Measurements from ENCODE around the gene MUCL3. TPM values are rescaled to one million over a fixed set of nuclear protein-coding genes. Genes with fewer than 3 reads are reported as not detected.

The MUCL3 gene, protein sequence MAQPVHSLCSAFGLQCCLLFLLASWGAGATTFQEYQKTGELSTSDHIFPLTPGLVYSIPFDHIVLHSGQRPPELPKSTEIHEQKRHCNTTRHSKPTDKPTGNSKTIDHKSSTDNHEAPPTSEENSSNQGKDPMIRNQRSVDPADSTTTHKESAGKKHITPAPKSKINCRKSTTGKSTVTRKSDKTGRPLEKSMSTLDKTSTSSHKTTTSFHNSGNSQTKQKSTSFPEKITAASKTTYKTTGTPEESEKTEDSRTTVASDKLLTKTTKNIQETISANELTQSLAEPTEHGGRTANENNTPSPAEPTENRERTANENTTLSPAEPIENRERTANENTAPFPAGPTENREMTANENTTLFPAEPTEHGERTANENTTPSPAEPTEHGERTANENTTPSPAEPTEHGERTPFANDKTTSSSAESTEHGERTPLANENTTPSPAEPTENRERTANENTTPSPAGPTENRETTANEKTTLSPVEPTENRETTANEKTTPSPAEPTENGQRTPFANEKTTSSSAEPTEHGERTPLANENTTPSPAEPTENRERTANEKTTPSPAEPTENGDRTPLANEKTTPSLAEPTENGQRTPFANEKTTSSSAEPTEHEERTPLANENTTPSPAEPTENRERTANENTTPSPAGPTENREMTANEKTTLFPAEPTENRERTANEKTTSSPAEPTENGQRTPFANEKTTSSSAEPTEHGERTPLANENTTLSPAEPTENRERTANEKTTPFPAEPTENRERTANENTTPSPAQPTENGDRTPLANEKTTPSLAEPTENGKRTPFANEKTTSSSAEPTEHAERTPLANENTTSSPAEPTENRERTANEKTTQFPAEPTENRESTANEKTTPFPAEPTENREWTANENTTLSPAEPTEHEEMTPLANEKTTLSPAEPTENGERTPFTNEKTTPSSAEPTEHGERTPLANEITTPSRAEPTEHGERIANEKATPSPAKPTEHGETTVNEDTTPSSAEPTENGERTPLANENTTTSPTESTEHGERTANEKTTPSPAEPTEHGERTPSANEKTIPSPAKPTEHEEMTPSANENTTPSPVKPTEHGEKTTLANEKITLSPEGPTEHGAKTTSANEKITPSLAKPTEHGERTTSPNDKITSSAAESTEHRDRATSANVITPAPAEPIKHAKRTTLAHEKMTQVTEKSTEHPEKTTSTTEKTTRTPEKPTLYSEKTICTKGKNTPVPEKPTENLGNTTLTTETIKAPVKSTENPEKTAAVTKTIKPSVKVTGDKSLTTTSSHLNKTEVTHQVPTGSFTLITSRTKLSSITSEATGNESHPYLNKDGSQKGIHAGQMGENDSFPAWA (N-terminal part only)
- not detected in 2 replicates for polyA plus RNA-seq (2012; rRNA removed)
- 0.01 TPM in 2 replicates for polyA plus RNA-seq (2012; cell fraction: cytosol; rRNA removed)
- polyA plus RNA-seq (2012; cell fraction: nucleus; rRNA removed): not detected in 2 replicates

DNA sequence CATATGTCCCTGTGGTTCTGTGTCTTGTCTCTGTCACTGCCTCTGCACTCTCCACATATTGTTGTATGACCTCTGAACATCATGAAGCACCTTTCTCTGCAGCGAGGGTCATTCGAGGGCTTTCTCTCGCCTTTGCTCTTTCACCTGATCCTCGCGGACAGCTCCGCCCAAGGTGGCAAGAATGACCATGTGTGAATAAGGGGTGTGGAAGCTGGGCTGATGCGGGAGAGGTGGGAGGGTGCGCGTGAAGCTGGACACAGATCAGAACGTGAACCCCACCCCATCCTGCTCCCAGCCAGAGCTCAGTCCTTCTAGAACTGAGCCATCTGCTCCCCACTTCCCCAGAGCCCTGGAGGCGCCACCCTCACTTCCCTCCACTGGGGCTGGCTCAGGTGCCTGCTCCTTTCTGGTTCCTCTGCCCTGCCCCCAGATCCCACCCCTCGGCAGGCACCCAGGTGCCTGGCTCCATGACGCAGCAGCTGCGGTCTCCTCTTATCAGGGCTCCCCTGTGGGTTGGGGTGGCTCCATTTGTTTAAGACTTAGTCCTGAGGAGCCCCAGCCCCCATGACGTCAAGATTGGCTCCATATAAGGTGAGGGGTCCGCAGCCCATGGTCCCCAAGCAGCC is at the start of gene MUCL3:
MUCL3 (plus strand) TSS at position 613 of the 626 bp plus-strand sequence. CDS start 27 bp downstream, outside the sequence.
- H3K36me3 ChIP-seq (replicated peaks in 1 of 2; ENCODE audit: control insufficient read depth in 1 of 2, insufficient read depth in 2 of 2, low read length in 1 of 2): no peaks in the 10 kb centered on the region
- H4K20me1 ChIP-seq (ENCODE audit: insufficient read depth): no peaks in the 10 kb centered on the region
- no peaks in the 10 kb centered on the region for H3K9me2 ChIP-seq
- no peak within 1 kb of the TSS for H3K4me2 ChIP-seq
- TF ChIP-seq USF2 (IDR thresholded peaks at IDR 0.05; ENCODE audit: borderline replicate concordance, low read depth, low read length) (no peak), YY1 (IDR thresholded peaks at IDR 0.05; ENCODE audit: low read depth) (no peak), TCF12 (IDR thresholded peaks at IDR 0.05) (no peak), RFX5 (IDR thresholded peaks at IDR 0.05; ENCODE audit: low read length) (no peak), RXRA (IDR thresholded peaks at IDR 0.05; ENCODE audit: borderline replicate concordance, low read depth) (no peak), TEAD4 (IDR thresholded peaks at IDR 0.05; ENCODE audit: borderline replicate concordance, insufficient read depth) (no peak), SMC3 (IDR thresholded peaks at IDR 0.05; ENCODE audit: low read depth, low read length) (no peak), JUND (IDR thresholded peaks at IDR 0.05) (no peak), RAD21 (IDR thresholded peaks at IDR 0.05; ENCODE audit: low read length) (no peak), GABPA (IDR thresholded peaks at IDR 0.05; ENCODE audit: low read depth) (no peak), TAF1 (IDR thresholded peaks at IDR 0.05; ENCODE audit: borderline replicate concordance, low read depth, low read length) (no peak), SIN3A (IDR thresholded peaks at IDR 0.05; ENCODE audit: borderline replicate concordance, low read depth, low read length) (no peak), FOSL2 (IDR thresholded peaks at IDR 0.05; ENCODE audit: borderline replicate concordance, low read depth) (no peak)
- TF ChIP-seq, protein P1, sequence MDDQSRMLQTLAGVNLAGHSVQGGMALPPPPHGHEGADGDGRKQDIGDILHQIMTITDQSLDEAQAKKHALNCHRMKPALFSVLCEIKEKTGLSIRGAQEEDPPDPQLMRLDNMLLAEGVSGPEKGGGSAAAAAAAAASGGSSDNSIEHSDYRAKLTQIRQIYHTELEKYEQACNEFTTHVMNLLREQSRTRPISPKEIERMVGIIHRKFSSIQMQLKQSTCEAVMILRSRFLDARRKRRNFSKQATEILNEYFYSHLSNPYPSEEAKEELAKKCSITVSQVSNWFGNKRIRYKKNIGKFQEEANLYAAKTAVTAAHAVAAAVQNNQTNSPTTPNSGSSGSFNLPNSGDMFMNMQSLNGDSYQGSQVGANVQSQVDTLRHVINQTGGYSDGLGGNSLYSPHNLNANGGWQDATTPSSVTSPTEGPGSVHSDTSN (IDR thresholded peaks at IDR 0.05): no peak
- TF ChIP-seq, protein P2, sequence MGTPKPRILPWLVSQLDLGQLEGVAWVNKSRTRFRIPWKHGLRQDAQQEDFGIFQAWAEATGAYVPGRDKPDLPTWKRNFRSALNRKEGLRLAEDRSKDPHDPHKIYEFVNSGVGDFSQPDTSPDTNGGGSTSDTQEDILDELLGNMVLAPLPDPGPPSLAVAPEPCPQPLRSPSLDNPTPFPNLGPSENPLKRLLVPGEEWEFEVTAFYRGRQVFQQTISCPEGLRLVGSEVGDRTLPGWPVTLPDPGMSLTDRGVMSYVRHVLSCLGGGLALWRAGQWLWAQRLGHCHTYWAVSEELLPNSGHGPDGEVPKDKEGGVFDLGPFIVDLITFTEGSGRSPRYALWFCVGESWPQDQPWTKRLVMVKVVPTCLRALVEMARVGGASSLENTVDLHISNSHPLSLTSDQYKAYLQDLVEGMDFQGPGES (IDR thresholded peaks at IDR 0.05; ENCODE audit: low read depth, low read length): no peak
- peaks cover 0 to 4% of the 10 kb centered on the region in 2 experiments; a peak in 1 of 4 replicates for H3K4me1 ChIP-seq (ENCODE audit: control insufficient read depth in 1 of 2, insufficient read depth in 2 of 2, low read depth in 1 of 2, low read length in 1 of 2)
- H3F3A ChIP-seq (replicated peaks; ENCODE audit: insufficient read depth): no peaks in the 10 kb centered on the region
- DNase-seq: no peak
- H2AFZ ChIP-seq (ENCODE audit: low read depth): no peak within 1 kb of the TSS
- H3K27ac ChIP-seq (ENCODE audit: low read depth in 2 of 2, low read length in 1 of 2): no peak within 1 kb of the TSS
- 43% methylated on average over 10 of the region's 16 CpGs for WGBS (ENCODE audit: low lambda C conversion rate)
- no peaks in the 10 kb centered on the region for H3K79me2 ChIP-seq (ENCODE audit: insufficient read depth)
- POLR2A ChIA-PET: no interaction called here
- no peaks in the 10 kb centered on the region for H3K9me3 ChIP-seq
- H3K4me3 ChIP-seq (ENCODE audit: low read depth in 2 of 2, low read length in 1 of 2): no peak within 1 kb of the TSS
- H3K27me3 ChIP-seq (ENCODE audit: insufficient read depth): no peaks in the 10 kb centered on the region; the same call in 1 of the 2 replicates
- CTCF ChIA-PET: interaction anchor here (1.1 to 2.2 kb wide), 2 partner anchors 9 to 139 kb away, joined by 3 to 6 read pairs; partner anchors contain the start of gene SFTA2
- no peak within 1 kb of the TSS for H3K9ac ChIP-seq
